Heart left ventricle (tissue), 16 donors: ENCODE data around the gene TEDC1. TPM values are rescaled to one million over a fixed set of nuclear protein-coding genes. Genes with fewer than 3 reads are reported as not detected.
A peak's percentile ranks its signal among the peaks of the same experiment; 100 is the strongest.

Experiments used
- ATAC-seq, 4 donors: fragments of 200-7000 bp; cut with Tn5 transposase; one replicate each; pipeline ENCODE4 v1.9.1; 2020 to 2022; ENCODE audit warnings: moderate library complexity in 4 of 4, mild to moderate bottlenecking in 3 of 4, moderate number of reproducible peaks in 1 of 4
- DNase-seq, 5 donors: peaks; one replicate each; pipeline ENCODE4 v3.0.0-alpha.2; 2020
- H3K27ac ChIP-seq, 12 donors: fragments of 200-600 bp; sonication (generic) in 4 of 12; one replicate each; pipeline versions ENCODE4 v1.5.0 to v1.8.0; 2016 to 2022; ENCODE audit warnings: mild to moderate bottlenecking in 2 of 12
- H3K27me3 ChIP-seq, 9 donors: fragments of 200-600 bp; sonication (generic) in 2 of 9; one replicate each; pipeline versions ENCODE4 v1.5.1 to v1.8.0; 2016 to 2022; ENCODE audit warnings: mild to moderate bottlenecking in 3 of 9
- H3K36me3 ChIP-seq, 9 donors: fragments of 200-600 bp; sonication (generic) in 2 of 9; one replicate each; pipeline versions ENCODE4 v1.5.0 to v1.8.0; 2018 to 2022; ENCODE audit warnings: mild to moderate bottlenecking in 2 of 9
- H3K4me1 ChIP-seq, 12 donors: fragments of 200-600 bp; sonication (generic) in 4 of 12; one replicate each; pipeline versions ENCODE4 v1.5.0 to v1.8.0; 2016 to 2022; ENCODE audit warnings: mild to moderate bottlenecking in 3 of 12
- H3K4me3 ChIP-seq, 12 donors: fragments of 200-600 bp; sonication (generic) in 4 of 12; one replicate each; pipeline versions ENCODE4 v1.5.0 to v1.8.0; 2017 to 2022; ENCODE audit warnings: mild to moderate bottlenecking in 9 of 12, moderate library complexity in 4 of 12
- H3K9me3 ChIP-seq, 12 donors: fragments of 200-600 bp; sonication (generic) in 4 of 12; one replicate each; pipeline versions ENCODE4 v1.5.0 to v1.8.0; 2016 to 2022; ENCODE audit warnings: mild to moderate bottlenecking in 1 of 12
- CTCF ChIP-seq, 12 donors: fragments of 200-600 bp; sonication (generic) in 4 of 12; IDR thresholded peaks; one replicate each; pipeline versions ENCODE4 v1.5.0 to v1.8.0; 2018 to 2022; ENCODE audit warnings: antibody characterized with exemption in 12 of 12, mild to moderate bottlenecking in 5 of 12
- POLR2A ChIP-seq, 2 donors: fragments of 450-650 bp; IDR thresholded peaks; one replicate each; pipeline ENCODE4 v1.6.1; 2017; ENCODE audit warnings: antibody characterized with exemption in 2 of 2, mild to moderate bottlenecking in 2 of 2, moderate library complexity in 2 of 2
- WGBS, 4 donors: extraction: QIAGEN DNeasy Blood & Tissue Kit in 2 of 4; methylation state at CpG; one replicate each; pipeline versions ENCODE4 v1.1.5 to v1.1.7; 2013 to 2018; 5-methylcytosine and 5-hydroxymethylcytosine counted together
- intact Hi-C, 10 donors: fragments of 100-400 bp; cut with DNase I; formaldehyde crosslinking; loops; one replicate each; pipeline versions ENCODE4 v1.11.1 to v1.14.2; 2022
- polyA plus RNA-seq, 2 donors: library from polyadenylated mRNA; stranded (reverse); fragments of 200-250 nt; gene quantifications; one replicate each; pipeline ENCODE4 v1.2.3, GENCODE V29; 2013
- total RNA-seq, 9 donors: library from RNA; depleted of rRNA in 2 of 9; stranded (reverse); fragments of >200 nt in 2 of 9; fragmentation: NEBNext Ultra II Directional in 3 of 9; extraction: Animal tissue kit (Norgen Biotek cat#: 25700) in 3 of 9; gene quantifications; one replicate each; pipeline versions ENCODE4 v1.1.0 to v1.2.4, GENCODE V29; 2016 to 2023
- donor health status: ischemic (EF 13 %, LVEDD 7.1; RV severe dilation, severe dysfunction).
- donor health status: healthy with polysubstance abuse.
- donor health status: DM: no; HTN: yes; CAD: no.
- donor health status: DM: no; HTN: no; CAD: no.
- donor health status: ischemic (EF 25% LVEDD 6.9; RV normal size, moderate dysfunction).
- donor health status: ischemic (EF 25% LVEDD 5.7; RV mildly dilated, moderate dysfunction).
- donor health status: healthy.
- donor health status: DM: yes; HTN: yes; CAD: no.
- donor health status: ischemic (EF 35%, LVEDD 5.7; RV mildly dilated, moderate dysfunction).
- donor health status: nonischemic (EF 11% LVEDD 7.7; RV severe dilation, severe dysfunction).
- donor health status: DM: yes; HTN: yes; CAD: no.
- donor health status: PGD.
- donor health status: ischemic (EF 29% LVEDD 5.4; RV normal size, mild dysfunction).
- donor health status: nonischemic (EF 23%, LVEDD 6.1; RV moderate dilation, normal function).

Gene TEDC1
- total and polyA plus RNA-seq, 11 donors: 0.94 to 12.4 (median 3.7) TPM

- DNase-seq (no peak), ATAC-seq (no peak)
- TF ChIP-seq CTCF (IDR thresholded peaks at IDR 0.05) (no peak), POLR2A (IDR thresholded peaks at IDR 0.05) (no peak)
- Histone ChIP-seq H3K27me3 (peaks cover 0 to 41% (median 9%) of the 10 kb centered on the region in 9 donors), H3K9me3 (no peaks in the 10 kb centered on the region), H3K4me3 (no peak overlapping the region), H3K27ac (no peak overlapping the region), H3K4me1 (no peaks in the 10 kb centered on the region), H3K36me3 (no peaks in the 10 kb centered on the region)
- intact Hi-C loops: no loop called here
- 73 to 86% (median 78%) methylated on average over 17 of the region's 17 CpGs for WGBS, 4 donors
These were observed 16.2 kb downstream of the TEDC1 start for GRCh38 chr14:105507247-105507646.

GRCh38 chr14:105508069-105508468, 17.0 kb downstream of the TEDC1 start:
- DNase-seq: peak in 1 of 5 donors; percentile 42
- Histone ChIP-seq H3K27me3 (peaks cover 0 to 49% (median 9%) of the 10 kb centered on the region in 9 donors), H3K4me1 (no peaks in the 10 kb centered on the region), H3K9me3 (no peaks in the 10 kb centered on the region), H3K4me3 (no peak overlapping the region), H3K36me3 (no peaks in the 10 kb centered on the region), H3K27ac (no peak overlapping the region)
- ATAC-seq: no peak
- TF ChIP-seq CTCF (IDR thresholded peaks at IDR 0.05): no peak
- TF ChIP-seq POLR2A (IDR thresholded peaks at IDR 0.05): no peak
- WGBS, 4 donors: 77 to 83% (median 81%) methylated on average over 16 of the region's 16 CpGs
- intact Hi-C loops: no loop called here

GRCh38 chr14:105508601-105509000, 17.6 kb downstream of the TEDC1 start:
- TF ChIP-seq POLR2A (IDR thresholded peaks at IDR 0.05) (no peak), CTCF (IDR thresholded peaks at IDR 0.05) (no peak)
- H3K4me3 ChIP-seq: no peak overlapping the region
- intact Hi-C loops: no loop called here
- DNase-seq (no peak), ATAC-seq (no peak)
- H3K27me3 ChIP-seq: peaks cover 0 to 54% (median 9%) of the 10 kb centered on the region in 9 donors
- no peaks in the 10 kb centered on the region for H3K36me3 ChIP-seq
- H3K9me3 ChIP-seq: no peaks in the 10 kb centered on the region
- WGBS, 4 donors: 86 to 95% (median 90%) methylated on average over 12 of the region's 12 CpGs
- H3K27ac ChIP-seq: no peak overlapping the region
- no peaks in the 10 kb centered on the region for H3K4me1 ChIP-seq

- no peak for DNase-seq
- H3K4me3 ChIP-seq: no peak overlapping the region
- H3K27me3 ChIP-seq: peaks cover 0 to 23% (median 4%) of the 10 kb centered on the region in 9 donors
- no peak for ATAC-seq
- WGBS, 4 donors: 46 to 62% (median 50%) methylated on average over 5 of the region's 5 CpGs
- no peak overlapping the region for H3K27ac ChIP-seq
- no peaks in the 10 kb centered on the region for H3K4me1 ChIP-seq
- intact Hi-C loops: no loop called here
- no peaks in the 10 kb centered on the region for H3K9me3 ChIP-seq
- H3K36me3 ChIP-seq: no peaks in the 10 kb centered on the region
- TF ChIP-seq CTCF (IDR thresholded peaks at IDR 0.05): no peak
- no peak for TF ChIP-seq POLR2A (IDR thresholded peaks at IDR 0.05)
These were observed 26.1 kb downstream of the TEDC1 start for GRCh38 chr14:105517096-105517495.
